SK-N-SH treated with all-trans-retinoic acid at 6 μM for 48 hours (cell line): Measurements from ENCODE around the gene DPY19L3.

Source experiments
- ATAC-seq: fragments of 200-7000 bp; cut with Tn5 transposase; 3 replicates; pipeline ENCODE4 v1.9.1; 2020; ENCODE audit warnings: mild to moderate bottlenecking, moderate library complexity
- ARNTL ChIP-seq: fragments of 450-650 bp; formaldehyde crosslinking; IDR thresholded peaks from 2 replicates; pipeline ENCODE4 v1.5.0; 2020; ENCODE audit warnings: low read depth, mild to moderate bottlenecking, moderate library complexity, borderline replicate concordance
- CSDC2 ChIP-seq: fragments of 250-450 bp; sonication (Bioruptor Pico); IDR thresholded peaks from 2 replicates; pipeline ENCODE4 v1.5.0; 2020; ENCODE audit warnings: mild to moderate bottlenecking, moderate library complexity
- CSRNP3 ChIP-seq: fragments of 250-450 bp; sonication (Bioruptor Pico); IDR thresholded peaks from 2 replicates; pipeline ENCODE4 v1.5.1; 2021; ENCODE audit warnings: mild to moderate bottlenecking, moderate library complexity
- ESRRG ChIP-seq: fragments of 250-450 bp; sonication (Bioruptor Pico); IDR thresholded peaks from 2 replicates; pipeline ENCODE4 v1.6.1; 2021; ENCODE audit warnings: mild to moderate bottlenecking
- GLIS3 ChIP-seq: fragments of 250-450 bp; sonication (Bioruptor Pico); IDR thresholded peaks from 2 replicates; pipeline ENCODE4 v1.5.0; 2020; ENCODE audit warnings: mild to moderate bottlenecking, moderate library complexity
- ISL1 ChIP-seq: fragments of 250-450 bp; sonication (Bioruptor Pico); IDR thresholded peaks from 2 replicates; pipeline ENCODE4 v2.1.2; 2022; ENCODE audit warnings: mild to moderate bottlenecking, moderate library complexity
- OSR1 ChIP-seq: fragments of 250-450 bp; sonication (Bioruptor Pico); IDR thresholded peaks from 2 replicates; pipeline ENCODE4 v1.8.0; 2022; ENCODE audit warnings: moderate library complexity, mild to moderate bottlenecking, inconsistent platforms
- PATZ1 ChIP-seq: fragments of 250-450 bp; sonication (Bioruptor Pico); IDR thresholded peaks from 2 replicates; pipeline ENCODE4 v1.8.0; 2020; ENCODE audit warnings: mild to moderate bottlenecking, moderate library complexity, borderline replicate concordance
- SNAI2 ChIP-seq: fragments of 250-450 bp; sonication (Bioruptor Pico); IDR thresholded peaks from 2 replicates; pipeline ENCODE4 v1.5.0; 2020; ENCODE audit warnings: mild to moderate bottlenecking, moderate library complexity
- TCF4 ChIP-seq: fragments of 250-450 bp; sonication (Bioruptor Pico); IDR thresholded peaks from 2 replicates; pipeline ENCODE4 v1.8.0; 2021; ENCODE audit warnings: mild to moderate bottlenecking, moderate library complexity, borderline replicate concordance
- TOX ChIP-seq: fragments of 250-450 bp; sonication (Bioruptor Pico); IDR thresholded peaks from 2 replicates; pipeline ENCODE4 v1.8.0; 2021; ENCODE audit warnings: mild to moderate bottlenecking, moderate library complexity, borderline replicate concordance
- ZC3H10 ChIP-seq: fragments of 250-450 bp; sonication (Bioruptor Pico); IDR thresholded peaks from 2 replicates; pipeline ENCODE4 v1.5.1; 2021; ENCODE audit warnings: mild to moderate bottlenecking, moderate library complexity
- ZFP3 ChIP-seq: fragments of 250-450 bp; sonication (Bioruptor Pico); IDR thresholded peaks from 2 replicates; pipeline ENCODE4 v1.5.0; 2020; ENCODE audit warnings: mild to moderate bottlenecking, moderate library complexity
- ZNF565 ChIP-seq: fragments of 450-650 bp; formaldehyde crosslinking; conservative IDR thresholded peaks from 2 replicates; pipeline ENCODE4 v1.5.0; 2020; ENCODE audit warnings: low read depth, mild to moderate bottlenecking, moderate library complexity
- ZNF8 ChIP-seq: fragments of 450-650 bp; formaldehyde crosslinking; IDR thresholded peaks from 2 replicates; pipeline ENCODE4 v1.5.0; 2020; ENCODE audit warnings: mild to moderate bottlenecking, moderate library complexity
- TF ChIP-seq, protein P1 (sequence below): fragments of 250-450 bp; sonication (Bioruptor Pico); IDR thresholded peaks from 2 replicates; pipeline ENCODE4 v1.8.0; 2021; ENCODE audit warnings: low read depth, mild to moderate bottlenecking, moderate library complexity, borderline replicate concordance
- TF ChIP-seq, protein P2 (sequence below): fragments of 250-450 bp; sonication (Bioruptor Pico); IDR thresholded peaks from 2 replicates; pipeline ENCODE4 v1.5.0; 2020; ENCODE audit warnings: mild to moderate bottlenecking, moderate library complexity
- TF ChIP-seq, protein P3 (sequence below): fragments of 250-450 bp; sonication (Bioruptor Pico); IDR thresholded peaks from 2 replicates; pipeline ENCODE4 v1.5.1; 2020; ENCODE audit warnings: low read depth, mild to moderate bottlenecking, moderate library complexity

Gene DPY19L3

GRCh38 chr19:32380269-32380668 is 25.3 kb upstream of the DPY19L3 start:
- no peak for ATAC-seq
- TF ChIP-seq TCF4 (CRISPR knock-in tag) (no peak), ZNF8 (CRISPR knock-in tag) (no peak), PATZ1 (CRISPR knock-in tag) (no peak), SNAI2 (no peak), TOX (CRISPR knock-in tag) (no peak), GLIS3 (no peak), OSR1 (no peak), ARNTL (no peak), ZFP3 (no peak), ISL1 (no peak), ESRRG (CRISPR knock-in tag) (no peak), ZC3H10 (no peak)
- TF ChIP-seq, protein P1, sequence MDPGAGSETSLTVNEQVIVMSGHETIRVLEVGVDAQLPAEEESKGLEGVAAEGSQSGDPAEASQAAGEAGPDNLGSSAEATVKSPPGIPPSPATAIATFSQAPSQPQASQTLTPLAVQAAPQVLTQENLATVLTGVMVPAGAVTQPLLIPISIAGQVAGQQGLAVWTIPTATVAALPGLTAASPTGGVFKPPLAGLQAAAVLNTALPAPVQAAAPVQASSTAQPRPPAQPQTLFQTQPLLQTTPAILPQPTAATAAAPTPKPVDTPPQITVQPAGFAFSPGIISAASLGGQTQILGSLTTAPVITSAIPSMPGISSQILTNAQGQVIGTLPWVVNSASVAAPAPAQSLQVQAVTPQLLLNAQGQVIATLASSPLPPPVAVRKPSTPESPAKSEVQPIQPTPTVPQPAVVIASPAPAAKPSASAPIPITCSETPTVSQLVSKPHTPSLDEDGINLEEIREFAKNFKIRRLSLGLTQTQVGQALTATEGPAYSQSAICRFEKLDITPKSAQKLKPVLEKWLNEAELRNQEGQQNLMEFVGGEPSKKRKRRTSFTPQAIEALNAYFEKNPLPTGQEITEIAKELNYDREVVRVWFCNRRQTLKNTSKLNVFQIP (CRISPR knock-in tag): no peak
- TF ChIP-seq, protein P2, sequence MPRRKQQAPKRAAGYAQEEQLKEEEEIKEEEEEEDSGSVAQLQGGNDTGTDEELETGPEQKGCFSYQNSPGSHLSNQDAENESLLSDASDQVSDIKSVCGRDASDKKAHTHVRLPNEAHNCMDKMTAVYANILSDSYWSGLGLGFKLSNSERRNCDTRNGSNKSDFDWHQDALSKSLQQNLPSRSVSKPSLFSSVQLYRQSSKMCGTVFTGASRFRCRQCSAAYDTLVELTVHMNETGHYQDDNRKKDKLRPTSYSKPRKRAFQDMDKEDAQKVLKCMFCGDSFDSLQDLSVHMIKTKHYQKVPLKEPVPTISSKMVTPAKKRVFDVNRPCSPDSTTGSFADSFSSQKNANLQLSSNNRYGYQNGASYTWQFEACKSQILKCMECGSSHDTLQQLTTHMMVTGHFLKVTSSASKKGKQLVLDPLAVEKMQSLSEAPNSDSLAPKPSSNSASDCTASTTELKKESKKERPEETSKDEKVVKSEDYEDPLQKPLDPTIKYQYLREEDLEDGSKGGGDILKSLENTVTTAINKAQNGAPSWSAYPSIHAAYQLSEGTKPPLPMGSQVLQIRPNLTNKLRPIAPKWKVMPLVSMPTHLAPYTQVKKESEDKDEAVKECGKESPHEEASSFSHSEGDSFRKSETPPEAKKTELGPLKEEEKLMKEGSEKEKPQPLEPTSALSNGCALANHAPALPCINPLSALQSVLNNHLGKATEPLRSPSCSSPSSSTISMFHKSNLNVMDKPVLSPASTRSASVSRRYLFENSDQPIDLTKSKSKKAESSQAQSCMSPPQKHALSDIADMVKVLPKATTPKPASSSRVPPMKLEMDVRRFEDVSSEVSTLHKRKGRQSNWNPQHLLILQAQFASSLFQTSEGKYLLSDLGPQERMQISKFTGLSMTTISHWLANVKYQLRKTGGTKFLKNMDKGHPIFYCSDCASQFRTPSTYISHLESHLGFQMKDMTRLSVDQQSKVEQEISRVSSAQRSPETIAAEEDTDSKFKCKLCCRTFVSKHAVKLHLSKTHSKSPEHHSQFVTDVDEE (CRISPR knock-in tag): no peak
- TF ChIP-seq, protein P3, sequence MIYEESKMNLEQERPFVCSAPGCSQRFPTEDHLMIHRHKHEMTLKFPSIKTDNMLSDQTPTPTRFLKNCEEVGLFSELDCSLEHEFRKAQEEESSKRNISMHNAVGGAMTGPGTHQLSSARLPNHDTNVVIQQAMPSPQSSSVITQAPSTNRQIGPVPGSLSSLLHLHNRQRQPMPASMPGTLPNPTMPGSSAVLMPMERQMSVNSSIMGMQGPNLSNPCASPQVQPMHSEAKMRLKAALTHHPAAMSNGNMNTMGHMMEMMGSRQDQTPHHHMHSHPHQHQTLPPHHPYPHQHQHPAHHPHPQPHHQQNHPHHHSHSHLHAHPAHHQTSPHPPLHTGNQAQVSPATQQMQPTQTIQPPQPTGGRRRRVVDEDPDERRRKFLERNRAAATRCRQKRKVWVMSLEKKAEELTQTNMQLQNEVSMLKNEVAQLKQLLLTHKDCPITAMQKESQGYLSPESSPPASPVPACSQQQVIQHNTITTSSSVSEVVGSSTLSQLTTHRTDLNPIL: no peak

- TF ChIP-seq, protein P3: no peak
- TF ChIP-seq TCF4 (CRISPR knock-in tag) (no peak), TOX (CRISPR knock-in tag) (no peak)
- peak; percentile 53 for ATAC-seq
These were observed 17.7 kb upstream of the DPY19L3 start for GRCh38 chr19:32387701-32388392.

GRCh38 chr19:32388393-32388855 is 17.1 kb upstream of the DPY19L3 start:
- no peak for TF ChIP-seq GLIS3
- no peak for TF ChIP-seq ZFP3
- TF ChIP-seq ZC3H10: no peak
- TF ChIP-seq, protein P3: no peak
- no peak for TF ChIP-seq OSR1
- no peak for TF ChIP-seq ZNF8 (CRISPR knock-in tag)
- TF ChIP-seq, protein P1 (CRISPR knock-in tag): no peak
- no peak for TF ChIP-seq ZNF565 (CRISPR knock-in tag)
- no peak for TF ChIP-seq CSRNP3 (CRISPR knock-in tag)
- no peak for TF ChIP-seq TCF4 (CRISPR knock-in tag)
- TF ChIP-seq TOX (CRISPR knock-in tag): no peak
- no peak for TF ChIP-seq CSDC2 (CRISPR knock-in tag)
- TF ChIP-seq, protein P2 (CRISPR knock-in tag): no peak
- ATAC-seq: no peak
